ENCODE measurements around the gene KCNH4.

The KCNH4 gene

GRCh38 chr17:42135664-42136653 is 45.0 kb downstream of the KCNH4 start:
- no peak for FAIRE-seq

GRCh38 chr17:42135151-42135550 is 45.8 kb downstream of the KCNH4 start:
- no peak for FAIRE-seq

DNA sequence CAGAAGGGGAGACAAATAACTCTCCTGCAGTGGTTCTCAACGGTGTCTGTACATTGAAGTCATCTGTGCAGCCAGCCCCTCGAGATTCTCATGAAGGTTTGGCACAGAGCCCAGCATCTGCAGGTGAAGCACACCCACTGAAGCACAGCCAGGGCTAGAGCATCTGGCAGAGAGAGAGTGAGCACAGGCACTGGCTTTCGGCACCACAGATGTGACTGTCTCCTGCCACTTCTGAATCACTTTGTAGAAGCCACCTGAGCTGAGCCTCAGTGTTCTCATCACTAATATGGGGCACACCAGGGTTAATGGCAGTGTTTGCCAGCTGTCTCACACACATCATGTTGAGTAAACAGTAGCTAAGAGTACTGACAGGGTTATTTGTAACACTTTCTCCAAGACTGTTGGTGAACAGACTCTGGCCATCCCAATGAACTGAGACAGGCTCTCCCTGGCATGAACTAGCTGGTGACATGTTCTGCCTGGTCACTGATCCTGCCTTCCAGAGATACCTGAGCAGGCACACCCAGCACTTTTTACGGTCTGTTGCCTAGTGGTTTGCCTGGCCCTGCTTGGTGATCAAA is 47.4 kb downstream of the KCNH4 start:
- no peak for FAIRE-seq

GRCh38 chr17:42132941-42133340 is 48.0 kb downstream of the KCNH4 start:
- no peak for FAIRE-seq

DNA sequence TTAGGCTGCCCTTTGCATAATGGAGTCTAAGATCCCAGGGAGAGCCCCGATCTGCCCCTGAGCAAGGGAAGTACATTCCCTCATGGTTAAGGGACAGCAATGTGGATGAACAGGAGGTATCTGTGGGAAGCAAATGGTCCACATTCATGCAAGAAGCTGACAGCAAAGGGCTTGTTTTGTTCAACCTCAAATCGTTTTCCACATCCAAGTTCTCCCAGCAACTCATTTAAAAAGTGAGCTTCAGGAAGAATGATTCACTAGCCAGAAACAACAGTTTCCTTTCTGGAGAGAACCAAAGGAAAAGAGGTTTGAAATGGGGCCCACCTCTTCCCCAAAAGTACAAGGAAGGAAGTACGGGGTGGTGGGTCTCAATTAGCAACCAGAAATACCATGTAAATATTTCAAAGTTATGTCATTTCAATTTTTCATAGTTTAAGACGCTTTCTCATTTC is 48.9 kb downstream of the KCNH4 start:
- no peak for FAIRE-seq

- FAIRE-seq, result no peak
These were observed 49.7 kb downstream of the KCNH4 start for GRCh38 chr17:42131232-42131631.

GRCh38 chr17:42130310-42130936 is 50.5 kb downstream of the KCNH4 start:
- no peak for FAIRE-seq

DNA sequence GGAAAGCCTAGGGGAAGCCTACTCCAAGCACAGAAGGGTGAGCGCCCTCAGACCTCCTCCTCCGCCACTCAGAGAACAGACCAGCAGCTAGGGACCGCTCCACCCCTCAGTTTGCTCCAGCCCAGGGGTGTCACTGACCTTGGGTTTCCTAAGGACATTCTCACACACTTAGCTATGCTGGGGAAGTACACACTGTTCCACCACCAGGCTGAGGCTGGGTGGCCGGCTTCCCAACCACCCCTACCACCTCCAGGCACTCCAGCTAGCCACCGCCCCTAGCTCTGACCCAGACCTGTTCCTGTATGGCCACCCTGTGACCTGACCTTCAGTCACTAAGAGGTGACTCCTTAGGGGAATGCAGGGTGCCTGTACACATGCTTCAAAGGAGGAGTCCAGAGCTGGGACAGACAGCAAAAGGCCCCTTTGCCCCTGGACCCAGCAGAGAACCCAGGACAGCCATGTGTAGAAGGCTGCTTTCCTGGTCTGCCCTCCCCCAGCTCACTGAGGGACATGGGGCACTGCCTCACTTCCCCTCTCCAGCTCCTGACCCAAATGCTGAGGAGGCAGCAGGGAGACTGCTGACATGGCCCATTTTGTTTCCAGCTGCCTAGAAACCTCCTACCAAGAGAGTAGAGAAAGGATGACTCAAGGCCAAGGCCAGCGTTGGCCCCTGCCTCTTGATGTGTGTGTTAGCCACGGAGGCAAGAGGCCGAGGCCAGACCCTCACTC is 51.7 kb downstream of the KCNH4 start:
- FAIRE-seq, result no peak

- no peak for FAIRE-seq
These were observed 53.5 kb downstream of the KCNH4 start for GRCh38 chr17:42127414-42127813.

DNA sequence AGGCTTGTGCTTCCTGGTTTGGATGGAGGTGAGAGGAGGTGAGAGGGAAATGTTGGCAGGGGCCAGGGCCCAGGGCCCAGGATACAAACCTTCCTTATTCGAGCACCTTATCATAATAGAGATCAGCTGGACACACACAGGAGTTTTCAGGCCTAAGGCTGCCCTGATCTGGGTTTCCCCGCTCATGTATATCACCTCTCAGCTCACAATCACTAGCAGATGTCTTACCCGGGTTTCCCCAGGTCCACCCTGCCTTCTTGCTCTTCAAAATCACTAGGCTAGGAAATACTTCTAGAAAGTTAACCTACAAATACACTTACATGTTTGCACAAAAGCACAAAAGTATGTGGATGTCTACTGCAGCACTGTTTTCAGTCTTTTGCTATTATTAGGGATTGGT is 54.1 kb downstream of the KCNH4 start:
- no peak for FAIRE-seq

- FAIRE-seq, result no peak
These were observed 55.4 kb downstream of the KCNH4 start for GRCh38 chr17:42125565-42125964.

DNA sequence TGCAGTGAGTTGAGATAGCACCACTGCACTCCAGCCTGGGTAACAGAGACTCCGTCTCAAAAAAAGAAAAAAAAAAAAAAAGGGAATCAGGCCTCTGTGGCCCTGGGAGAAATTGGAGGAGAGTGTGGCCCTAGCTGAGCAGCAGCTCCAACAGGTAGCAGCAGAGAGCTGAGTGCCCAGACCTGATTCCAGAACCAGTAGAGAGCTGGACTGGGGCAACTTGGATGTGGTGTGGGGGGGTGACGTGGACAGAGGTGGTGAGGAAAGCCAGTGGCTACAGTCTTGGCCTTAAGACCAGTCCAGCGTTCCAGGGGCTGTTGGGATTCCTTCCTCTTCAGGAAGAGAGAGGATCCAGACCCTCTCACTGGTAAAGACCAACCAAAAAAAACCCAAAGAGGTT is 56.7 kb downstream of the KCNH4 start:
- no peak for FAIRE-seq

- no peak for FAIRE-seq
These were observed 58.3 kb downstream of the KCNH4 start, which contains the start of gene HSPB9 for GRCh38 chr17:42122371-42123303. Gene HSPB9 (plus strand): TSS chr17:42122804. CDS start chr17:42122851, 47 bp downstream.

DNA sequence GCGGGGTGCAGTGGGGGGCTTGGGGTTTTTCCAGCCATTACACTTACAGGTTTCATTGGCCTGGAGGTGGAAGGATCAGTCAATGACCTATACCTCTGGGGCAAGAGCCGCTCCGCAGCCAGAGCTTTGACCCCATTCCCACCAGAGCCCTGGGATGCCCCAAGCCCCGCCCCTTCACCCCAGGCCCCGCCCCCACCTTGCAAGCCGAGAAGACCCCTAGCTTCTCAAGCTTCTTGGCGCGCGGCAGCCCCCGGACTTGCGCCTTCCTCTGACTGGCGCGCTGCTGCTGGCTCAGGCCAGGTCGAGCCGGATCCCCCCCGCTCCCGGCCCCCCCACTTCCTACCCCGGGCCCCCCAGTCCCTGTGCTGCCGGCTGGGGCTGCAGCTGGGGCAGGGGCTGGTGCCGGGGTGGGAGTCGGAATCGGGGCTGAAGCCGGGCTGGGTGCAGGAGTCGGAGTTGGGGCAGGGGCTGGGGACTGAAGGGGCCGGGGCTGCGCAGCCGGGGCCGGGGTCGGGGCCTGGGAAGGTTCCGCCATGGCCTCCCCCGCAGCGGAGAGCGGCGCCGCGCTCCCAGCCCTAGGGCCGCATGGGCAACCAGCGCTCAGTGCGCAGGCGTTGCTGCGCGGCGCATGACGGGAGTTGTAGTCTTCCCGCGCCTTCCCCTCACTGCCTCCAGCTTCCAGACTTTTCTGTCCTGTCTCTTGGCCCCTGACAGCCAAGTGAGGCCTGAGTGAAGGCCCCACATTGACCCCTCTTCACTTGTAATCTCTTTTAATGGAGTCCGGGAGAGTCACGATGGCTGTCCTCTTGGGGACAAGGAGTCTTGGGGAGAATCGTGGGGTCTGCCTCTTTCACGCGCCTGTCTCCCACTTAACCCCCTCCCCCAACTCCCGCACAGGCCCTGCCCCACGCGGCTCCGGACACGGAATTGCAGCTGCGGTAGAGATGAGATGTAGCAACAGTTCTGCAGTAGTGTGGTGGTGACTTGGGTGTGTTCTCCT is 59.9 kb downstream of the KCNH4 start, which contains the start of gene KAT2A:
Gene KAT2A (minus strand): TSS at position 598 of the 1,000 bp plus-strand sequence. CDS start 63 bp downstream, at position 535.
- no peak for FAIRE-seq

- no peak for FAIRE-seq
These were observed 60.7 kb downstream of the KCNH4 start for GRCh38 chr17:42120161-42120769.

DNA sequence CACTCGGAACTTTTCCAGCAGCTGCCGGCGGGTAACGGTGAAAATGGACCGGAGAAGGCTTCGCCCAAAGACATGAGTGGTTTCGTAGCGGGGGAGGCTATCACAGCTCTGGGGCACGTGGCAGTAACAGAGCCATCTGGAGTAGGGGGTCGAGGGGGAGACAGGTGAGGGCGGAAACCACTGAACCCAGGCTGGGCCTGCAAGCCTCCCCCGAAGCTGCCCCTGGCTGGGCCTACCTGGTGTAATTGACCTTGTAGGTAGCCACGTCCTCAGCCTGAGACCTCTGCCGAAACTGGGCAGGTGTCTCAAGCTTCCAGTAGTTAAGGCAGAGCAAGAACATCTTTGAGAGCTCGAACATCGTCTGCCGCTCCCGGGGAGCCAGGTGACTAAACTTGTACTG is 61.6 kb downstream of the KCNH4 start:
- no peak for FAIRE-seq

DNA sequence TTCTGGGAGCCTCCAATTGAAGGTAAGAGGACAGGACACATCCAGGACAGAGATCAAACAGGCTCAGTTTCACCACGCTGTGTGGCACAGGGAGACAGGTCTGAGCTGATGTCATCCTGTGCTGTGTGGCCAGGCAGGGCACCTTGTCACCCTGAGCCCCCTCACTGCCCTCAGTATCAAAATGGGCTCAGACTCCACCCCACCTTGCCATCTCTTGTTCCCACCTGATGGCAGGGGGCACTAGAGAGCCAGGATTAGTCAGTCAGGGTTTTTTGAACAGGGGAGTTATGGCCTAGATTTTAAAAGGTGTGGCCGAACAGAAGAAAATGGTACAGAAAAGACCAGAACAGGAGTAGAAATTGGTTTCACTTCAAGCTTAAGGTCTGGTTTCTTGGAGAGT is 62.4 kb downstream of the KCNH4 start:
- peak; percentile 83 for FAIRE-seq

- FAIRE-seq, result no peak
These were observed 62.8 kb downstream of the KCNH4 start for GRCh38 chr17:42118126-42118510.

DNA sequence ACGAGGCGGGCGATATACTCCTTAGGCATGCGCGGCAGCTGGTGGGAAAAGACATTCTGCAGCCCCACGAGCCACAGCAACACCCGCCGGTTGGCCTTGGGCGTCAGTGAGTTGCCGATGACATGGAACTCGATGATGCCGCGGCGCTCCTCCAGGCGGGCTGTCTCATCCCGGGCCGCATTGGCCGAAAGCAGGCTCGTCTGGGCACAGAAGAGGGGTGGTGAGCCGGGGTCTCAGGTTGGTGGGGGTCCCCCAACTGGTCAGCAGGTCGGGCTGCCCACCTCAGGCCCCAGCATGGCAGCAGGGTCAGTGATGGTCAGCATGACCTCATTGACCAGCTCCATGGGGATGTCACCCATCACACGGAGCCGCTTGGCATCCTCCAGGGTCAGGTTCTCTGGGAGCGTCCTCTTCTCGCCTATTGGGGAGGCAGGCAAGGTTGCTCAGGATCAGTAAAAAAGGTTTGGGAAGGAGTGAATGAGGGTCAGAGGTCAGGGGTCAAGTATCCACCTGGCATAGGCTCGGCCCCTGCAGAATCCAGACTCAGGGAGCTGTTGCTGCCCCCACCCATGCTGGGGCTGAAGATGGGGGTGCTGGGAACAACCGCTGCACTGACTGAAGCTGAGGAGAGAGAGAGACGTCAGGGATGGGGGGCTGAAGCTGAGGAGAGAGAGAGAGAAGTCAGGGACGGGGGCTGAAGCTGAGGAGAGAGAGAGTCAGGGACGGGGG is 63.4 kb downstream of the KCNH4 start:
- FAIRE-seq, result no peak

Measured in G401.6 (cell line).